Omental fat pad (tissue), 4 donors: Measurements from ENCODE around the gene HSPB9. TPM values are rescaled to one million over a fixed set of nuclear protein-coding genes. Genes with fewer than 3 reads are reported as not detected.

Source experiments
- ATAC-seq: fragments of 150-250 bp; one replicate; pipeline ENCODE4 v1.9.1; 2016; ENCODE audit warnings: mild to moderate bottlenecking, moderate library complexity; ENCODE audit not compliant: low FRiP score
- DNase-seq: peaks from one replicate; pipeline ENCODE4 v3.0.0-alpha.2; 2019; ENCODE audit warnings: low spot score
- total RNA-seq, 4 donors: library from RNA; depleted of rRNA; stranded (reverse); fragments of >200 nt; gene quantifications; one replicate each; pipeline ENCODE4 v1.1.0, GENCODE V29; 2016
- TF ChIP-seq, protein P1 (sequence below), 3 donors: fragments of 450-650 bp; IDR thresholded peaks; one replicate each; pipeline ENCODE4 v1.5.1; 2016 to 2017; ENCODE audit warnings: antibody characterized with exemption in 3 of 3, mild to moderate bottlenecking in 3 of 3, moderate library complexity in 2 of 3

The HSPB9 gene
- total RNA-seq, 4 donors from 2014 or later = 0.25 TPM; not detected in 3

GRCh38 chr17:42094375-42095069 is 28.1 kb upstream of the HSPB9 start:
- DNase-seq (no peak), ATAC-seq (no peak)
- TF ChIP-seq, protein P1, sequence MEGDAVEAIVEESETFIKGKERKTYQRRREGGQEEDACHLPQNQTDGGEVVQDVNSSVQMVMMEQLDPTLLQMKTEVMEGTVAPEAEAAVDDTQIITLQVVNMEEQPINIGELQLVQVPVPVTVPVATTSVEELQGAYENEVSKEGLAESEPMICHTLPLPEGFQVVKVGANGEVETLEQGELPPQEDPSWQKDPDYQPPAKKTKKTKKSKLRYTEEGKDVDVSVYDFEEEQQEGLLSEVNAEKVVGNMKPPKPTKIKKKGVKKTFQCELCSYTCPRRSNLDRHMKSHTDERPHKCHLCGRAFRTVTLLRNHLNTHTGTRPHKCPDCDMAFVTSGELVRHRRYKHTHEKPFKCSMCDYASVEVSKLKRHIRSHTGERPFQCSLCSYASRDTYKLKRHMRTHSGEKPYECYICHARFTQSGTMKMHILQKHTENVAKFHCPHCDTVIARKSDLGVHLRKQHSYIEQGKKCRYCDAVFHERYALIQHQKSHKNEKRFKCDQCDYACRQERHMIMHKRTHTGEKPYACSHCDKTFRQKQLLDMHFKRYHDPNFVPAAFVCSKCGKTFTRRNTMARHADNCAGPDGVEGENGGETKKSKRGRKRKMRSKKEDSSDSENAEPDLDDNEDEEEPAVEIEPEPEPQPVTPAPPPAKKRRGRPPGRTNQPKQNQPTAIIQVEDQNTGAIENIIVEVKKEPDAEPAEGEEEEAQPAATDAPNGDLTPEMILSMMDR (IDR thresholded peaks at IDR 0.05) = no peak

- no peak for ATAC-seq
- no peak for DNase-seq
- TF ChIP-seq, protein P1 (IDR thresholded peaks at IDR 0.05) = no peak
These were observed 26.1 kb upstream of the HSPB9 start for GRCh38 chr17:42096360-42097111.

DNA sequence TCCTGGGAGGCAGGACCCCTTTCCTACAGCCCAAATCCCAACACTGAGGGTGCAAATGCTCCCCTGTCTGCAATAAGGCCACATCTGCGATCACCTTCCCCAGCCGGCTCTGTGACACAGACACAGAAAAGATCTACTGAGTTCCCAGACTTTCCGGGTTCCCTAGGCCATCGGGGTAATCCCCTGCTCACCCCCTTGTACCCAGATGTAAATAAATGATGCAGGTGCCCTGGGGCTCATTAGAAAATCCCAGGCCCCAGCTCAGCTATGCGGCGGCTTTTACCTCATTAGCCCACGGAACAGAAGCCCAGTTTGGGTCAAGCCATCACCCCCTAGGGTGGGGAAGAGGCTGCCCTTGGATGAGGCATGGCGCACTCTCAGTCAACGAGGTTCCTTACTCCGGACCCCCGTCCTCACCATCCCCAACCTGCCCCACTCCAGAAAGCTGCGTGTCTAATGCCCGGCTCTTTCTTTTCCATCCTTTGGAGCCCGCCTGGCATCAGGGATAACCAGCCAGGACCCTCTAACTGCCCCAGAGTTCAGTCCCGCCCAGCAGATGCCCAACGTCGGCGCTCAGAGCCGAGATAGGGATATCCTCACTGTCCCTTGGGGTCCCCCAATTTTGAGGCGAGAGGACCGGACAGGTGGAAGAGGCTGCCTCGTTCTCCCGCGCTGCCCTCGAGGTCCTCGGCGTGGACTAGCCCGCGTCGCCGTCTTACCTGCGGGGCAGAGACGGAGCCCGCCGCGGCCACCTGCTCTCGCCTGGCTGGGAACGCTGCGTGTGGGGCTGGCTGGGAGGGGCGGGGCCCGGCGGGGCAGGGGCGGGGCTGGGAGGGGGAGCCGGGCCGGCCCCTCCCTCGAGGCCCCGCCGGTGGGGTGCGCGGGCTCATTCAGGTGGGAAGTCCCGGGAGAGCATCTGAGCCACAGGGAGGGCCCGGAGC is 24.6 kb upstream of the HSPB9 start, which contains the start of gene ZNF385C:
Gene ZNF385C (minus strand): TSS at position 783 of the 941 bp plus-strand sequence. CDS start 35,417 bp downstream, outside the sequence.
- DNase-seq (no peak), ATAC-seq (peak; percentile 43)
- TF ChIP-seq, protein P1 (IDR thresholded peaks at IDR 0.05) = no peak

GRCh38 chr17:42098730-42099399 is 23.7 kb upstream of the HSPB9 start:
- TF ChIP-seq, protein P1 (IDR thresholded peaks at IDR 0.05) = no peak
- no peak for ATAC-seq

GRCh38 chr17:42101513-42102292 is 20.9 kb upstream of the HSPB9 start:
- ATAC-seq (peak; percentile 52), DNase-seq (peak; percentile 86)
- TF ChIP-seq, protein P1 (IDR thresholded peaks at IDR 0.05) = no peak

More at GRCh38 chr17:42098730-42099399, 23.7 kb upstream of the HSPB9 start:
- DNase-seq = no peak
